GM23338 (cell line): Measurements from ENCODE around the gene TEX29.

ENCODE experiments used
- CTCF ChIP-seq, 2 experiments: fragments of 200-600 bp in 1 of 2; sonication (generic) in 1 of 2; conservative IDR thresholded peaks; 2 replicates each; pipeline versions ENCODE4 v1.5.1 to v1.6.1; 2016 to 2017; ENCODE audit warnings: antibody characterized with exemption in 2 of 2, low read depth in 2 of 2, mild to moderate bottlenecking in 2 of 2, moderate library complexity in 1 of 2
- EZH2 ChIP-seq: fragments of 200-600 bp; sonication (generic); IDR thresholded peaks from one replicate; pipeline ENCODE4 v1.8.0; 2017; ENCODE audit warnings: antibody characterized with exemption, mild to moderate bottlenecking, low read depth; ENCODE audit not compliant: unreplicated experiment

GRCh38 chr13:111330066-111330610 lies 9.7 kb downstream of the TEX29 start:
- no peak for TF ChIP-seq CTCF (conservative IDR thresholded peaks at IDR 0.05; ENCODE audit: low read depth in 2 of 2)
- TF ChIP-seq EZH2 = no peak
